ENCODE results near the gene PTER. TPM values are rescaled to one million over a fixed set of nuclear protein-coding genes. Genes with fewer than 3 reads are reported as not detected.

PTER gene
- total and polyA plus RNA-seq, 2 donors from 2014 or later = 16.2 to 22.2 TPM

- intact Hi-C loops (cut with DNase I) = no loop called here
- Histone ChIP-seq H3K9ac (ENCODE audit: low read length in 3 of 3) (no peak overlapping the region), H3K27ac (ENCODE audit: low read depth in 2 of 2, low read length in 2 of 2) (no peak overlapping the region), H3K27me3 (ENCODE audit: control insufficient read depth, insufficient read depth, low read length) (no peaks in the 10 kb centered on the region), H3K9me3 (ENCODE audit: control insufficient read depth in 2 of 3, insufficient read depth in 1 of 3, low read length in 3 of 3) (no peaks in the 10 kb centered on the region), H3K4me3 (ENCODE audit: low read length in 3 of 3) (no peak overlapping the region), H3K4me1 (ENCODE audit: control insufficient read depth in 2 of 3, insufficient read depth in 2 of 3, low read depth in 1 of 3, low read length in 3 of 3) (no peaks in the 10 kb centered on the region), H3K36me3 (ENCODE audit: control insufficient read depth in 2 of 3, insufficient read depth in 3 of 3, low read length in 3 of 3) (no peaks in the 10 kb centered on the region)
- DNase-seq (no peak), FAIRE-seq (no peak)
- no peak for TF ChIP-seq CTCF (IDR thresholded peaks at IDR 0.05; ENCODE audit: borderline replicate concordance, extremely low read depth, insufficient read depth)
Observed at GRCh38 chr10:16458166-16458955, 21.6 kb downstream of the PTER start.

GRCh38 chr10:16459423-16459939 lies 22.7 kb downstream of the PTER start:
- no peaks in the 10 kb centered on the region for H3K4me1 ChIP-seq (ENCODE audit: control insufficient read depth in 2 of 3, insufficient read depth in 2 of 3, low read depth in 1 of 3, low read length in 3 of 3)
- intact Hi-C loops (cut with DNase I) = no loop called here
- no peaks in the 10 kb centered on the region for H3K9me3 ChIP-seq (ENCODE audit: control insufficient read depth in 2 of 3, insufficient read depth in 1 of 3, low read length in 3 of 3)
- no peaks in the 10 kb centered on the region for H3K27me3 ChIP-seq (ENCODE audit: control insufficient read depth, insufficient read depth, low read length)
- H3K9ac ChIP-seq (ENCODE audit: low read length in 3 of 3) = no peak overlapping the region
- no peaks in the 10 kb centered on the region for H3K36me3 ChIP-seq (ENCODE audit: control insufficient read depth in 2 of 3, insufficient read depth in 3 of 3, low read length in 3 of 3)
- DNase-seq = no peak
- H3K4me3 ChIP-seq (ENCODE audit: low read length in 3 of 3) = no peak overlapping the region
- no peak for FAIRE-seq
- TF ChIP-seq CTCF (IDR thresholded peaks at IDR 0.05; ENCODE audit: borderline replicate concordance, extremely low read depth, insufficient read depth) = no peak
- H3K27ac ChIP-seq (ENCODE audit: low read depth in 2 of 2, low read length in 2 of 2) = no peak overlapping the region

GRCh38 chr10:16466001-16466400 lies 29.2 kb downstream of the PTER start:
- FAIRE-seq (no peak), DNase-seq (no peak)
- Histone ChIP-seq H3K27ac (ENCODE audit: low read depth in 2 of 2, low read length in 2 of 2) (no peak overlapping the region), H3K36me3 (ENCODE audit: control insufficient read depth in 2 of 3, insufficient read depth in 3 of 3, low read length in 3 of 3) (no peaks in the 10 kb centered on the region), H3K27me3 (ENCODE audit: control insufficient read depth, insufficient read depth, low read length) (no peaks in the 10 kb centered on the region), H3K4me1 (ENCODE audit: control insufficient read depth in 2 of 3, insufficient read depth in 2 of 3, low read depth in 1 of 3, low read length in 3 of 3) (no peaks in the 10 kb centered on the region), H3K9me3 (ENCODE audit: control insufficient read depth in 2 of 3, insufficient read depth in 1 of 3, low read length in 3 of 3) (no peaks in the 10 kb centered on the region), H3K4me3 (ENCODE audit: low read length in 3 of 3) (no peak overlapping the region), H3K9ac (ENCODE audit: low read length in 3 of 3) (no peak overlapping the region)
- TF ChIP-seq CTCF (IDR thresholded peaks at IDR 0.05; ENCODE audit: borderline replicate concordance, extremely low read depth, insufficient read depth) = no peak
- intact Hi-C loops (cut with DNase I) = no loop called here
